Measurements from ENCODE around the gene PTPRQ. TPM values are rescaled to one million over a fixed set of nuclear protein-coding genes. Genes with fewer than 3 reads are reported as not detected.

Gene PTPRQ
- total RNA-seq, 1 donor from 2014 or later: 0.25 TPM

DNA sequence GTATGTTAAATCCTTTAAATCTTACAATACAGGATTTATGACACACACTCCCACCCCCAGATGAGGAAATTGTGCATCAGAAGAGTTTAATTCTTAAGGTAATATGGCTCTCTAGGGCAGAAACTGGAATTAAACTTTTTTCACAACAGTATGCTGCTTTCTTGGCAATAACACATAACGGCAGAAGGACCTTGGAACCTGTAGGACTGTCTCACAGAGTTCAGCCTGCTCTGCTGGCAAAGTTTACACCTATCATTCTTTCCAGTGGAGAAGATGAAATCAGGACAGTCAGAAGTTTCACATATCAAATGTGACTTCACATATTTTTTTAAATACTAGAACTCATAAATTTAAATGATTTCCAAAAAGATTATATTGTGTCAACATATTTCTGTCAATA lies 232.8 kb downstream of the PTPRQ start:
- Histone ChIP-seq H3K4me1 (no peaks in the 10 kb centered on the region), H3K36me3 (no peaks in the 10 kb centered on the region), H3K27ac (no peak overlapping the region), H3K27me3 (no peaks in the 10 kb centered on the region), H3K9me3 (no peaks in the 10 kb centered on the region), H3K4me3 (no peak overlapping the region)
- TF ChIP-seq, protein P1, sequence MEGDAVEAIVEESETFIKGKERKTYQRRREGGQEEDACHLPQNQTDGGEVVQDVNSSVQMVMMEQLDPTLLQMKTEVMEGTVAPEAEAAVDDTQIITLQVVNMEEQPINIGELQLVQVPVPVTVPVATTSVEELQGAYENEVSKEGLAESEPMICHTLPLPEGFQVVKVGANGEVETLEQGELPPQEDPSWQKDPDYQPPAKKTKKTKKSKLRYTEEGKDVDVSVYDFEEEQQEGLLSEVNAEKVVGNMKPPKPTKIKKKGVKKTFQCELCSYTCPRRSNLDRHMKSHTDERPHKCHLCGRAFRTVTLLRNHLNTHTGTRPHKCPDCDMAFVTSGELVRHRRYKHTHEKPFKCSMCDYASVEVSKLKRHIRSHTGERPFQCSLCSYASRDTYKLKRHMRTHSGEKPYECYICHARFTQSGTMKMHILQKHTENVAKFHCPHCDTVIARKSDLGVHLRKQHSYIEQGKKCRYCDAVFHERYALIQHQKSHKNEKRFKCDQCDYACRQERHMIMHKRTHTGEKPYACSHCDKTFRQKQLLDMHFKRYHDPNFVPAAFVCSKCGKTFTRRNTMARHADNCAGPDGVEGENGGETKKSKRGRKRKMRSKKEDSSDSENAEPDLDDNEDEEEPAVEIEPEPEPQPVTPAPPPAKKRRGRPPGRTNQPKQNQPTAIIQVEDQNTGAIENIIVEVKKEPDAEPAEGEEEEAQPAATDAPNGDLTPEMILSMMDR (IDR thresholded peaks at IDR 0.05): no peak
- TF ChIP-seq POLR2AphosphoS5 (IDR thresholded peaks at IDR 0.05; ENCODE audit: insufficient read depth in 1 of 2, low read depth in 1 of 2) (no peak), POLR2A (IDR thresholded peaks at IDR 0.05) (no peak)
- intact Hi-C loops (cut with DNase I): no loop called here
- no peak for DNase-seq (ENCODE audit: extremely low spot score in 2 of 2)

DNA sequence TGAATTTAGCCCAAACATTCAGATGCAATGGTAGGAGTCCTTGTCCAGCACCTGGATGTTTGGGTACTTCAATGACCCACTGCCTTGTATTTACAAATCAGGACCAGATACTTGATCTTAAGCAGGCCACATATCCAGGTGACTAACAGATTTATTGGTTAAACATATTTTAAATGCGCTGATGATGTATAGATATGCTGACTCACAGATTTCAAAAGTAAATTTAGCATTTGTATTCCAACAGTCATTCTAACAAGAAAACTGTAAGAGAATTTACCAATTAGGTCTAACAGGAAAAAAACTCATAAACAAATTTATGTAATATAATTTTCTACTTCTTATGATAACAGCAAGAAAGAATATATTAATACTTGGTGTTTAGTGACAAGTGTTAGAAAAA lies 234.0 kb downstream of the PTPRQ start:
- H3K36me3 ChIP-seq: no peaks in the 10 kb centered on the region
- H3K4me3 ChIP-seq: no peak overlapping the region
- no peak for DNase-seq (ENCODE audit: extremely low spot score in 2 of 2)
- intact Hi-C loops (cut with DNase I): no loop called here
- H3K27ac ChIP-seq: no peak overlapping the region
- no peaks in the 10 kb centered on the region for H3K27me3 ChIP-seq
- no peak for TF ChIP-seq POLR2A (IDR thresholded peaks at IDR 0.05)
- no peak for TF ChIP-seq POLR2AphosphoS5 (IDR thresholded peaks at IDR 0.05; ENCODE audit: insufficient read depth in 1 of 2, low read depth in 1 of 2)
- TF ChIP-seq, protein P1 (IDR thresholded peaks at IDR 0.05): no peak
- no peaks in the 10 kb centered on the region for H3K9me3 ChIP-seq
- H3K4me1 ChIP-seq: no peaks in the 10 kb centered on the region

GRCh38 chr12:80679346-80680131 lies 235.5 kb downstream of the PTPRQ start:
- Histone ChIP-seq H3K4me3 (no peak overlapping the region), H3K4me1 (no peaks in the 10 kb centered on the region), H3K36me3 (no peaks in the 10 kb centered on the region), H3K9me3 (no peaks in the 10 kb centered on the region), H3K27ac (no peak overlapping the region), H3K27me3 (no peaks in the 10 kb centered on the region)
- intact Hi-C loops (cut with DNase I): no loop called here
- no peak for DNase-seq (ENCODE audit: extremely low spot score in 2 of 2)
- TF ChIP-seq, protein P1 (IDR thresholded peaks at IDR 0.05): no peak

DNA sequence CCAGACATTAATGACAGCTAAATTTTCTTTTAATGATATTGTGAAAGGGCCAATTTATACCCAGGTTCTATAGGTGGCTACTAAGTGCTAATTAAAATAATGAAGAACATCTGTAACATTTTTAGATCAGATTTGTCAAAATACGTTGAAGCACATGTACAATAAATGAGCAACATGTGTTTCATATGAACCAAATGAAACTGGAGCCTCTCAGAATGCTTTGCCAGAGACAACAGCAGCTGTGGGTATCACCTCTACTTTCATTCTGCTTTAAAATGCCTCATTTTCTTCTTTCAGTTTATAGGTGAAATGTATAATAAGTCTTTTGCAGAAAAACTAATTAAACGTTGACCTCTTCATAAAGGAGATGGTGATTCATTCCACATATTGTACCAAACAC lies 237.3 kb downstream of the PTPRQ start:
- DNase-seq (ENCODE audit: extremely low spot score in 2 of 2): no peak
- intact Hi-C loops (cut with DNase I): no loop called here
- Histone ChIP-seq H3K9me3 (no peaks in the 10 kb centered on the region), H3K4me3 (no peak overlapping the region), H3K27me3 (no peaks in the 10 kb centered on the region), H3K4me1 (no peaks in the 10 kb centered on the region), H3K36me3 (no peaks in the 10 kb centered on the region), H3K27ac (no peak overlapping the region)
- TF ChIP-seq POLR2A (IDR thresholded peaks at IDR 0.05) (no peak), POLR2AphosphoS5 (IDR thresholded peaks at IDR 0.05; ENCODE audit: insufficient read depth in 1 of 2, low read depth in 1 of 2) (no peak)
- TF ChIP-seq, protein P1 (IDR thresholded peaks at IDR 0.05): no peak

GRCh38 chr12:80681786-80682185 lies 237.8 kb downstream of the PTPRQ start:
- Histone ChIP-seq H3K27ac (no peak overlapping the region), H3K4me3 (no peak overlapping the region), H3K27me3 (no peaks in the 10 kb centered on the region), H3K36me3 (no peaks in the 10 kb centered on the region), H3K4me1 (no peaks in the 10 kb centered on the region), H3K9me3 (no peaks in the 10 kb centered on the region)
- intact Hi-C loops (cut with DNase I): no loop called here
- DNase-seq (ENCODE audit: extremely low spot score in 2 of 2): no peak
- TF ChIP-seq POLR2A (IDR thresholded peaks at IDR 0.05): no peak

Data from vagina (tissue), 2 donors.